Neural cell (in vitro differentiated cells): ENCODE measurements around the gene SLC43A3. TPM values are rescaled to one million over a fixed set of nuclear protein-coding genes. Genes with fewer than 3 reads are reported as not detected.

Source experiments
- H2AFZ ChIP-seq: fragments of 200-600, 300-800 bp; sonication (generic), shearing (Covaris generic); 2 replicates; pipeline ENCODE4 v1.6.0; 2014; ENCODE audit warnings: low read depth, mild to moderate bottlenecking, antibody characterized with exemption, low read length, moderate library complexity
- H3F3A ChIP-seq: fragments of 200-600 bp; shearing (Covaris generic); 2 replicates; pipeline ENCODE4 v1.6.1; 2016; ENCODE audit warnings: mild to moderate bottlenecking, moderate library complexity, mixed read lengths, antibody characterized with exemption, low read length; ENCODE audit not compliant: insufficient read depth, poor library complexity, severe bottlenecking
- H3K27ac ChIP-seq: fragments of 200-600, 300-800 bp; sonication (generic), shearing (Covaris generic); 2 replicates; pipeline ENCODE4 v1.5.1; 2014; ENCODE audit warnings: mild to moderate bottlenecking, low read length, moderate library complexity
- H3K27me3 ChIP-seq: fragments of 300-800, 200-600 bp; sonication (generic), shearing (Covaris generic); 2 replicates; pipeline ENCODE4 v1.6.0; 2014; ENCODE audit warnings: mild to moderate bottlenecking, low read depth, low read length, moderate library complexity; ENCODE audit not compliant: insufficient read depth
- H3K36me3 ChIP-seq: fragments of 300-800, 200-600 bp; sonication (generic), shearing (Covaris generic); 2 replicates; pipeline ENCODE4 v1.5.1; 2014; ENCODE audit warnings: mild to moderate bottlenecking, antibody characterized with exemption, low read length, moderate library complexity; ENCODE audit not compliant: insufficient read depth
- H3K4me2 ChIP-seq: fragments of 300-800, 200-600 bp; sonication (generic), shearing (Covaris generic); 2 replicates; pipeline ENCODE4 v1.6.0; 2014; ENCODE audit warnings: mild to moderate bottlenecking, low read length
- H3K4me3 ChIP-seq: fragments of 300-800, 200-600 bp; sonication (generic), shearing (Covaris generic); 2 replicates; pipeline ENCODE4 v1.5.1; 2014; ENCODE audit warnings: mild to moderate bottlenecking, low read length, moderate library complexity
- H3K79me2 ChIP-seq: fragments of 200-600 bp; shearing (Covaris generic); replicated peaks from 2 replicates; pipeline ENCODE4 v1.6.0; 2014; ENCODE audit warnings: mild to moderate bottlenecking, low read length, moderate library complexity; ENCODE audit not compliant: insufficient read depth
- H3K9ac ChIP-seq: fragments of 300-800, 200-600 bp; sonication (generic), shearing (Covaris generic); 2 replicates; pipeline ENCODE4 v1.6.1; 2016; ENCODE audit warnings: mild to moderate bottlenecking, low read length, mixed read lengths
- H3K9me2 ChIP-seq: fragments of 200-600 bp; shearing (Covaris generic); 2 replicates; pipeline ENCODE4 v1.6.1; 2016; ENCODE audit warnings: mild to moderate bottlenecking, low read length, mixed read lengths; ENCODE audit not compliant: insufficient read depth
- H3K9me3 ChIP-seq: fragments of 200-600, 300-800 bp; sonication (generic), shearing (Covaris generic); 2 replicates; pipeline ENCODE4 v1.6.1; 2016; ENCODE audit warnings: mild to moderate bottlenecking, mixed run types, low read length, moderate library complexity, mixed read lengths
- H4K20me1 ChIP-seq: fragments of 200-600 bp; shearing (Covaris generic); 2 replicates; pipeline ENCODE4 v1.6.1; 2016; ENCODE audit warnings: mild to moderate bottlenecking, mixed run types; ENCODE audit not compliant: insufficient read depth
- EP300 ChIP-seq: fragments of 450-650 bp; conservative IDR thresholded peaks from 2 replicates; pipeline ENCODE4 v1.6.1; 2014; ENCODE audit warnings: antibody characterized with exemption, mild to moderate bottlenecking, moderate library complexity; ENCODE audit not compliant: poor library complexity, severe bottlenecking
- EZH2 ChIP-seq: fragments of 200-600, 300-800 bp; shearing (Covaris generic), sonication (generic); IDR thresholded peaks from 2 replicates; pipeline ENCODE4 v1.6.1; 2014; ENCODE audit warnings: antibody characterized with exemption, low read length, borderline replicate concordance, mild to moderate bottlenecking; ENCODE audit not compliant: insufficient read depth, poor library complexity, severe bottlenecking
- MXI1 ChIP-seq: fragments of 450-650 bp; conservative IDR thresholded peaks from 2 replicates; pipeline ENCODE4 v1.6.1; 2014; ENCODE audit warnings: antibody characterized with exemption, mild to moderate bottlenecking; ENCODE audit not compliant: poor library complexity, severe bottlenecking
- POLR2AphosphoS5 ChIP-seq: IDR thresholded peaks from 2 replicates; pipeline ENCODE4 v1.6.1; 2012
- RAD21 ChIP-seq: fragments of 450-650 bp; conservative IDR thresholded peaks from 2 replicates; pipeline ENCODE4 v1.6.1; 2014; ENCODE audit warnings: antibody characterized with exemption, mild to moderate bottlenecking, moderate library complexity
- SMC3 ChIP-seq: fragments of 450-650 bp; conservative IDR thresholded peaks from 2 replicates; pipeline ENCODE4 v1.6.1; 2014; ENCODE audit warnings: antibody characterized with exemption, mild to moderate bottlenecking, moderate library complexity; ENCODE audit not compliant: poor library complexity
- TAF1 ChIP-seq: IDR thresholded peaks from 2 replicates; pipeline ENCODE4 v1.6.1; 2012; ENCODE audit warnings: low read depth
- polyA plus RNA-seq: library from polyadenylated mRNA; depleted of rRNA; stranded (reverse); fragments of >200 nt; gene quantifications from 2 replicates; pipeline ENCODE4 v1.2.3, GENCODE V29; 2014
- TF ChIP-seq, protein P1 (sequence below): fragments of 450-650 bp; IDR thresholded peaks from 2 replicates; pipeline ENCODE4 v1.5.1; 2014; ENCODE audit warnings: antibody characterized with exemption, mild to moderate bottlenecking, moderate library complexity; ENCODE audit not compliant: poor library complexity, severe bottlenecking
- TF ChIP-seq, protein P2 (sequence below): IDR thresholded peaks from 2 replicates; pipeline ENCODE4 v1.6.1; 2012; ENCODE audit warnings: borderline replicate concordance

The SLC43A3 gene
- polyA plus RNA-seq, 1 donor from 2014 or later, result 0.33 TPM

- Histone ChIP-seq H3K27me3 (no peaks in the 10 kb centered on the region), H3K4me3 (no peak overlapping the region), H2AFZ (no peak overlapping the region), H3K36me3 (no peaks in the 10 kb centered on the region), H4K20me1 (no peaks in the 10 kb centered on the region), H3K9me2 (no peaks in the 10 kb centered on the region), H3K9ac (no peak overlapping the region), H3K27ac (no peak overlapping the region), H3F3A (no peaks in the 10 kb centered on the region), H3K9me3 (no peaks in the 10 kb centered on the region), H3K4me2 (no peak overlapping the region), H3K79me2 (no peaks in the 10 kb centered on the region)
- no peak for TF ChIP-seq RAD21
- no peak for TF ChIP-seq MXI1
- TF ChIP-seq TAF1, result no peak
- no peak for TF ChIP-seq EP300
- no peak for TF ChIP-seq POLR2AphosphoS5
These were observed 30.9 kb downstream of the SLC43A3 start for GRCh38 chr11:57395905-57396623.

GRCh38 chr11:57394203-57394965 is 32.5 kb downstream of the SLC43A3 start:
- H3K9me2 ChIP-seq, result no peaks in the 10 kb centered on the region
- no peaks in the 10 kb centered on the region for H3K9me3 ChIP-seq
- H3K4me2 ChIP-seq, result no peak overlapping the region
- H3K9ac ChIP-seq, result no peak overlapping the region
- no peak overlapping the region for H2AFZ ChIP-seq
- no peaks in the 10 kb centered on the region for H3K27me3 ChIP-seq
- H3K79me2 ChIP-seq, result no peaks in the 10 kb centered on the region
- H3K36me3 ChIP-seq, result no peaks in the 10 kb centered on the region
- no peaks in the 10 kb centered on the region for H3F3A ChIP-seq
- no peak overlapping the region for H3K27ac ChIP-seq
- H3K4me3 ChIP-seq, result no peak overlapping the region
- TF ChIP-seq, protein P1, sequence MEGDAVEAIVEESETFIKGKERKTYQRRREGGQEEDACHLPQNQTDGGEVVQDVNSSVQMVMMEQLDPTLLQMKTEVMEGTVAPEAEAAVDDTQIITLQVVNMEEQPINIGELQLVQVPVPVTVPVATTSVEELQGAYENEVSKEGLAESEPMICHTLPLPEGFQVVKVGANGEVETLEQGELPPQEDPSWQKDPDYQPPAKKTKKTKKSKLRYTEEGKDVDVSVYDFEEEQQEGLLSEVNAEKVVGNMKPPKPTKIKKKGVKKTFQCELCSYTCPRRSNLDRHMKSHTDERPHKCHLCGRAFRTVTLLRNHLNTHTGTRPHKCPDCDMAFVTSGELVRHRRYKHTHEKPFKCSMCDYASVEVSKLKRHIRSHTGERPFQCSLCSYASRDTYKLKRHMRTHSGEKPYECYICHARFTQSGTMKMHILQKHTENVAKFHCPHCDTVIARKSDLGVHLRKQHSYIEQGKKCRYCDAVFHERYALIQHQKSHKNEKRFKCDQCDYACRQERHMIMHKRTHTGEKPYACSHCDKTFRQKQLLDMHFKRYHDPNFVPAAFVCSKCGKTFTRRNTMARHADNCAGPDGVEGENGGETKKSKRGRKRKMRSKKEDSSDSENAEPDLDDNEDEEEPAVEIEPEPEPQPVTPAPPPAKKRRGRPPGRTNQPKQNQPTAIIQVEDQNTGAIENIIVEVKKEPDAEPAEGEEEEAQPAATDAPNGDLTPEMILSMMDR, result no peak
- no peak for TF ChIP-seq RAD21
- TF ChIP-seq POLR2AphosphoS5, result no peak
- TF ChIP-seq SMC3, result no peak
- TF ChIP-seq TAF1, result no peak
- TF ChIP-seq, protein P2, sequence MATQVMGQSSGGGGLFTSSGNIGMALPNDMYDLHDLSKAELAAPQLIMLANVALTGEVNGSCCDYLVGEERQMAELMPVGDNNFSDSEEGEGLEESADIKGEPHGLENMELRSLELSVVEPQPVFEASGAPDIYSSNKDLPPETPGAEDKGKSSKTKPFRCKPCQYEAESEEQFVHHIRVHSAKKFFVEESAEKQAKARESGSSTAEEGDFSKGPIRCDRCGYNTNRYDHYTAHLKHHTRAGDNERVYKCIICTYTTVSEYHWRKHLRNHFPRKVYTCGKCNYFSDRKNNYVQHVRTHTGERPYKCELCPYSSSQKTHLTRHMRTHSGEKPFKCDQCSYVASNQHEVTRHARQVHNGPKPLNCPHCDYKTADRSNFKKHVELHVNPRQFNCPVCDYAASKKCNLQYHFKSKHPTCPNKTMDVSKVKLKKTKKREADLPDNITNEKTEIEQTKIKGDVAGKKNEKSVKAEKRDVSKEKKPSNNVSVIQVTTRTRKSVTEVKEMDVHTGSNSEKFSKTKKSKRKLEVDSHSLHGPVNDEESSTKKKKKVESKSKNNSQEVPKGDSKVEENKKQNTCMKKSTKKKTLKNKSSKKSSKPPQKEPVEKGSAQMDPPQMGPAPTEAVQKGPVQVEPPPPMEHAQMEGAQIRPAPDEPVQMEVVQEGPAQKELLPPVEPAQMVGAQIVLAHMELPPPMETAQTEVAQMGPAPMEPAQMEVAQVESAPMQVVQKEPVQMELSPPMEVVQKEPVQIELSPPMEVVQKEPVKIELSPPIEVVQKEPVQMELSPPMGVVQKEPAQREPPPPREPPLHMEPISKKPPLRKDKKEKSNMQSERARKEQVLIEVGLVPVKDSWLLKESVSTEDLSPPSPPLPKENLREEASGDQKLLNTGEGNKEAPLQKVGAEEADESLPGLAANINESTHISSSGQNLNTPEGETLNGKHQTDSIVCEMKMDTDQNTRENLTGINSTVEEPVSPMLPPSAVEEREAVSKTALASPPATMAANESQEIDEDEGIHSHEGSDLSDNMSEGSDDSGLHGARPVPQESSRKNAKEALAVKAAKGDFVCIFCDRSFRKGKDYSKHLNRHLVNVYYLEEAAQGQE, result no peak
- no peak for TF ChIP-seq MXI1
- TF ChIP-seq EZH2, result no peak
- no peak for TF ChIP-seq EP300
- no peaks in the 10 kb centered on the region for H4K20me1 ChIP-seq
